IMR-90 (cell line): Measurements from ENCODE around the gene KCNMB3. TPM values are rescaled to one million over a fixed set of nuclear protein-coding genes. Genes with fewer than 3 reads are reported as not detected.
A peak's percentile ranks its signal among the peaks of the same experiment; 100 is the strongest.

Source experiments
- ATAC-seq: fragments of 200-7000 bp; cut with Tn5 transposase; 2 replicates; pipeline ENCODE4 v1.9.1; 2020; ENCODE audit warnings: low read depth, mild to moderate bottlenecking, moderate library complexity
- Bru-seq: library from RNA; stranded (reverse); fragments of 400-500 nt; gene quantifications from one replicate; lab custom pipeline; 2021; lab: Mats Ljungman, UMichigan
- BruChase-seq, 2 experiments: library from RNA; stranded (reverse); fragments of 400-500 nt; gene quantifications; one replicate each; lab custom pipeline; 2021; lab: Mats Ljungman, UMichigan
- BruUV-seq: library from RNA; stranded (reverse); fragments of 400-500 nt; replicated peaks from 2 replicates; lab custom pipeline; 2021; lab: Mats Ljungman, UMichigan
- CTCF ChIA-PET: fragments of 300-600 bp; formaldehyde crosslinking; extraction: SDS; loops from one replicate; lab custom pipeline; 2021; ENCODE audit warnings: antibody characterized with exemption; lab: Yijun Ruan, JAX
- POLR2A ChIA-PET: fragments of 300-600 bp; sonication (Branson Sonifier 250); formaldehyde crosslinking; loops from one replicate; lab custom pipeline; 2022; ENCODE audit warnings: antibody characterized with exemption; ENCODE audit not compliant: unreplicated experiment; lab: Charles Lee
- DNase-seq: peaks from one replicate; pipeline ENCODE4 v3.0.0; 2013
- H2AFZ ChIP-seq: replicated peaks from 2 replicates; pipeline ENCODE3; 2013; ENCODE audit warnings: low read length, mild to moderate bottlenecking; ENCODE audit not compliant: poor library complexity
- H2AK5ac ChIP-seq: 2 replicates; pipeline ENCODE4 v1.6.1; 2013; ENCODE audit warnings: low read depth, low read length, inconsistent platforms
- H2AK9ac ChIP-seq: replicated peaks from 2 replicates; pipeline ENCODE3; 2013; ENCODE audit warnings: mild to moderate bottlenecking, low read depth, low read length, moderate library complexity; ENCODE audit not compliant: poor library complexity
- H2BK120ac ChIP-seq: 2 replicates; pipeline ENCODE4 v1.6.1; 2013; ENCODE audit warnings: low read depth, low read length, inconsistent platforms
- H2BK15ac ChIP-seq: 3 replicates; pipeline ENCODE4 v1.6.1; 2013; ENCODE audit warnings: low read depth, low read length, inconsistent platforms
- H2BK20ac ChIP-seq: 2 replicates; pipeline ENCODE4 v1.6.1; 2013; ENCODE audit warnings: low read depth, mild to moderate bottlenecking, inconsistent platforms, low read length, moderate library complexity
- H2BK5ac ChIP-seq: 2 replicates; pipeline ENCODE4 v1.6.1; 2013; ENCODE audit warnings: mild to moderate bottlenecking, low read depth, low read length, inconsistent platforms; ENCODE audit not compliant: poor library complexity, severe bottlenecking
- H3K14ac ChIP-seq: replicated peaks from 2 replicates; pipeline ENCODE4 v1.6.1; 2013; ENCODE audit warnings: low read depth, low read length, inconsistent platforms
- H3K18ac ChIP-seq: 2 replicates; pipeline ENCODE4 v1.6.1; 2013; ENCODE audit warnings: low read depth, low read length, control low read depth
- H3K23ac ChIP-seq: 2 replicates; pipeline ENCODE4 v1.6.1; 2013; ENCODE audit warnings: low read depth, low read length, inconsistent platforms
- H3K27ac ChIP-seq: 2 replicates; pipeline ENCODE4 v1.5.1; 2013; ENCODE audit warnings: mild to moderate bottlenecking, control low read depth, low read length; ENCODE audit not compliant: insufficient read depth
- H3K27me3 ChIP-seq: 2 replicates; pipeline ENCODE4 v1.6.1; 2013; ENCODE audit warnings: low read length; ENCODE audit not compliant: control insufficient read depth, insufficient read depth
- H3K36me3 ChIP-seq: 2 replicates; pipeline ENCODE4 v1.6.1; 2013; ENCODE audit warnings: low read length, mixed read lengths; ENCODE audit not compliant: control insufficient read depth, insufficient read depth
- H3K4ac ChIP-seq: 2 replicates; pipeline ENCODE4 v1.6.1; 2013; ENCODE audit warnings: low read depth, low read length, inconsistent platforms
- H3K4me1 ChIP-seq: 2 replicates; pipeline ENCODE4 v1.6.1; 2013; ENCODE audit warnings: low read length, mixed read lengths; ENCODE audit not compliant: control insufficient read depth, insufficient read depth
- H3K4me2 ChIP-seq: 2 replicates; pipeline ENCODE4 v1.6.1; 2013; ENCODE audit warnings: low read depth, mild to moderate bottlenecking, control low read depth, low read length, moderate library complexity
- H3K4me3 ChIP-seq: 2 replicates; pipeline ENCODE4 v1.5.1; 2013; ENCODE audit warnings: low read depth, mild to moderate bottlenecking, control low read depth, low read length, moderate library complexity; ENCODE audit not compliant: insufficient read depth
- H3K56ac ChIP-seq: 2 replicates; pipeline ENCODE4 v1.6.1; 2013; ENCODE audit warnings: low read length, inconsistent platforms; ENCODE audit not compliant: insufficient read depth; ENCODE audit errors: extremely low read depth
- H3K79me1 ChIP-seq, 2 experiments: 2 replicates each; pipeline ENCODE4 v1.6.1; 2013; ENCODE audit warnings: low read length in 2 of 2, inconsistent platforms in 1 of 2, low read depth in 1 of 2
- H3K9ac ChIP-seq: 2 replicates; pipeline ENCODE4 v1.6.1; 2013; ENCODE audit warnings: low read depth, low read length, control low read depth
- H3K9me1 ChIP-seq: 2 replicates; pipeline ENCODE4 v1.6.1; 2013; ENCODE audit warnings: low read length, inconsistent platforms; ENCODE audit not compliant: insufficient read depth
- H3K9me3 ChIP-seq: 2 replicates; pipeline ENCODE4 v1.6.1; 2013; ENCODE audit warnings: low read length; ENCODE audit not compliant: control insufficient read depth, insufficient read depth
- H4K20me1 ChIP-seq: 2 replicates; pipeline ENCODE4 v1.6.1; 2013; ENCODE audit warnings: low read length, inconsistent platforms; ENCODE audit not compliant: insufficient read depth
- H4K5ac ChIP-seq: 2 replicates; pipeline ENCODE4 v1.6.1; 2013; ENCODE audit warnings: mild to moderate bottlenecking, low read depth, low read length, control low read depth
- H4K8ac ChIP-seq, 2 experiments: 2 replicates each; pipeline ENCODE4 v1.6.1; 2013; ENCODE audit warnings: low read depth in 2 of 2, low read length in 2 of 2, control low read depth in 1 of 2, inconsistent platforms in 1 of 2
- H4K91ac ChIP-seq: 2 replicates; pipeline ENCODE4 v1.6.1; 2013; ENCODE audit warnings: low read depth, low read length, inconsistent platforms; ENCODE audit not compliant: insufficient read depth
- BHLHE40 ChIP-seq: fragments of 150-350 bp; IDR thresholded peaks from 2 replicates; pipeline ENCODE4 v1.6.1; 2016; ENCODE audit warnings: mild to moderate bottlenecking, low read depth, low read length
- CEBPB ChIP-seq: IDR thresholded peaks from 2 replicates; pipeline ENCODE4 v1.6.1; 2012; ENCODE audit warnings: low read depth, low read length, improper control_type of control experiment
- CHD1 ChIP-seq: IDR thresholded peaks from 2 replicates; pipeline ENCODE4 v1.6.1; 2012; ENCODE audit warnings: low read depth, low read length, improper control_type of control experiment
- ELK1 ChIP-seq: fragments of 150-350 bp; IDR thresholded peaks from 2 replicates; pipeline ENCODE4 v1.6.1; 2016; ENCODE audit warnings: low read depth, mild to moderate bottlenecking, low read length, moderate library complexity, borderline replicate concordance
- MAZ ChIP-seq: IDR thresholded peaks from 2 replicates; pipeline ENCODE4 v1.6.1; 2012; ENCODE audit warnings: low read depth, mild to moderate bottlenecking, low read length, improper control_type of control experiment, moderate library complexity, borderline replicate concordance
- MXI1 ChIP-seq: IDR thresholded peaks from 2 replicates; pipeline ENCODE4 v1.6.1; 2012; ENCODE audit warnings: low read depth, mild to moderate bottlenecking, low read length, moderate library complexity, borderline replicate concordance
- NFE2L2 ChIP-seq: fragments of 150-350 bp; IDR thresholded peaks from 2 replicates; pipeline ENCODE4 v1.6.1; 2016; ENCODE audit warnings: low read depth, mild to moderate bottlenecking, low read length
- POLR2A ChIP-seq: IDR thresholded peaks from 2 replicates; pipeline ENCODE4 v1.6.1; 2012; ENCODE audit warnings: mild to moderate bottlenecking, low read depth, low read length
- RAD21 ChIP-seq: IDR thresholded peaks from 2 replicates; pipeline ENCODE4 v1.6.1; 2012; ENCODE audit warnings: low read length, improper control_type of control experiment
- RCOR1 ChIP-seq: IDR thresholded peaks from 2 replicates; pipeline ENCODE4 v1.6.1; 2012; ENCODE audit warnings: mild to moderate bottlenecking, low read length, improper control_type of control experiment; ENCODE audit not compliant: insufficient replicate concordance
- RFX5 ChIP-seq: IDR thresholded peaks from 2 replicates; pipeline ENCODE4 v1.8.0; 2012; ENCODE audit warnings: low read depth, mild to moderate bottlenecking, low read length, moderate library complexity
- USF2 ChIP-seq: fragments of 150-350 bp; IDR thresholded peaks from 2 replicates; pipeline ENCODE4 v1.6.1; 2017; ENCODE audit warnings: mild to moderate bottlenecking, antibody characterized with exemption, low read length, low read depth
- WGBS, 2 experiments: methylation state at CpG; one replicate each; pipeline versions ENCODE4 v1.1.5 to v1.1.7; 2013; ENCODE audit warnings: missing lambda C conversion rate in 2 of 2; ENCODE audit not compliant: insufficient read length in 1 of 2; ENCODE audit errors: extremely low coverage in 2 of 2; 5-methylcytosine and 5-hydroxymethylcytosine counted together
- dilution Hi-C: fragments of 300-500 bp; cut with HindIII; formaldehyde crosslinking; loops from one replicate; pipeline ENCODE4 v1.14.3; 2018; ENCODE audit warnings: low sequenced_read_pairs; ENCODE audit not compliant: unreplicated experiment
- in situ Hi-C: fragments of 300-500 bp; cut with MboI; formaldehyde crosslinking; loops from 3 replicates; pipeline ENCODE4 v1.14.3; 2019; ENCODE audit warnings: low sequenced_read_pairs, inconsistent platforms, mixed read lengths
- intact Hi-C: fragments of 100-400 bp; cut with micrococcal nuclease; formaldehyde crosslinking; loops from 2 replicates; pipeline ENCODE4 v1.10.0; 2022
- long read RNA-seq: library from polyadenylated mRNA; unstranded; transcript quantifications from one replicate; pipeline ENCODE4 v2.0.0, GENCODE V29; 2021; ENCODE audit not compliant: unreplicated experiment
- polyA plus RNA-seq, 3 experiments: library from polyadenylated mRNA; depleted of rRNA; stranded (reverse); fragments of >200 nt; gene quantifications; 2 replicates each; pipeline ENCODE4 v1.2.3, GENCODE V29; 2012; ENCODE audit warnings: low replicate concordance in 1 of 3
- total RNA-seq: library from RNA; depleted of rRNA; stranded (reverse); fragments of >200 nt; gene quantifications from 2 replicates; pipeline ENCODE4 v1.2.3, GENCODE V29; 2012; rRNA removed

The KCNMB3 gene
- 0.72 and 0.83 TPM in 2 replicates for total RNA-seq
- 0.59 and 1.2 TPM in 2 replicates for polyA plus RNA-seq (2012; rRNA removed)
- 0.21 and 0.22 TPM in 2 replicates for polyA plus RNA-seq (2012; cell fraction: cytosol; rRNA removed)
- 1.5 and 6.2 TPM in 2 replicates for polyA plus RNA-seq (2012; cell fraction: nucleus; rRNA removed; ENCODE audit: low replicate concordance)
- percentile 50 among the genes with signal in this experiment for Bru-seq, nascent RNA
- BruChase-seq, experiment 1, labeled RNA remaining after a 6-hour chase: percentile 41 among the genes with signal in this experiment
- BruChase-seq, experiment 2, labeled RNA remaining after a 2-hour chase: percentile 41 among the genes with signal in this experiment
- long read RNA-seq: 0 reads

- in situ Hi-C loops: no loop called here
- POLR2A ChIA-PET: no interaction called here
- H3K9me1 ChIP-seq: no peaks in the 10 kb centered on the region
- dilution Hi-C loops: no loop called here
- CTCF ChIA-PET: no interaction called here
- H4K20me1 ChIP-seq: no peaks in the 10 kb centered on the region
- BruUV-seq: no TSS peak
- no peak within 1 kb of the TSS for H2AK5ac ChIP-seq
- H3K4me1 ChIP-seq: peaks cover 2% of the 10 kb centered on the region; the same call in 1 of the 2 replicates
- H2BK120ac ChIP-seq: peak within 1 kb of the TSS; percentile 7; the same call in 1 of the 2 replicates
- H3K18ac ChIP-seq: 0 out of 2 replicates have a peak within 1 kb of the TSS, but pooled peaks have one; percentile 39
- no peak within 1 kb of the TSS for H2BK5ac ChIP-seq
- H3K9ac ChIP-seq: no peak within 1 kb of the TSS
- no peak for DNase-seq
- no peak for ATAC-seq
- intact Hi-C loops: no loop called here
- H3K23ac ChIP-seq: no peak within 1 kb of the TSS
- no peaks in the 10 kb centered on the region for H3K9me3 ChIP-seq
- no peak within 1 kb of the TSS for H2AK9ac ChIP-seq
- 0 out of 2 replicates have a peak within 1 kb of the TSS, but pooled peaks have one; percentile 48 for H3K14ac ChIP-seq
- no peak within 1 kb of the TSS for H3K4me3 ChIP-seq
- no peak within 1 kb of the TSS for H2AFZ ChIP-seq
- H3K36me3 ChIP-seq: no peaks in the 10 kb centered on the region; the same call in 1 of the 2 replicates
- no peak within 1 kb of the TSS for H4K5ac ChIP-seq
- TF ChIP-seq RFX5 (no peak), NFE2L2 (no peak), MAZ (no peak), MXI1 (no peak), POLR2A (no peak), CHD1 (no peak), ELK1 (no peak), USF2 (no peak), RCOR1 (no peak), CEBPB (no peak), BHLHE40 (no peak), RAD21 (no peak)
- no peak within 1 kb of the TSS for H2BK15ac ChIP-seq
- no peak within 1 kb of the TSS for H3K4me2 ChIP-seq
- H3K27ac ChIP-seq: no peak within 1 kb of the TSS
- H3K79me1 ChIP-seq: no peaks in the 10 kb centered on the region; a peak in 1 of 4 replicates
- no CpG with 5 or more reads among the region's 6 CpGs for WGBS, 2 experiments
- H3K27me3 ChIP-seq: no peaks in the 10 kb centered on the region
- H3K4ac ChIP-seq: peak within 1 kb of the TSS; percentile 15; the same call in 1 of the 2 replicates
- H2BK20ac ChIP-seq: peak within 1 kb of the TSS; percentile 18; the same call in 1 of the 2 replicates
- H3K56ac ChIP-seq: no peak within 1 kb of the TSS
- H4K91ac ChIP-seq: 0 out of 2 replicates have a peak within 1 kb of the TSS, but pooled peaks have one; percentile 16
- H4K8ac ChIP-seq: no peak within 1 kb of the TSS
These were observed at the start of gene KCNMB3 for GRCh38 chr3:179250803-179251476. TSS of gene KCNMB3 (minus strand) at chr3:179251114. CDS start at chr3:179250990, 124 bp downstream.
